Fibroblast of mammary gland (primary cell): ENCODE measurements around the gene RUVBL1.

Source experiments
- DNase-seq: peaks from one replicate; pipeline ENCODE4 v3.0.0-alpha.2; 2010; ENCODE audit warnings: low read depth
- H3K4me3 ChIP-seq: 2 replicates; pipeline ENCODE4 v1.5.1; 2011; ENCODE audit warnings: low read depth, mild to moderate bottlenecking, low read length, moderate library complexity; ENCODE audit not compliant: control insufficient read depth
- CTCF ChIP-seq: conservative IDR thresholded peaks from 2 replicates; pipeline ENCODE4 v1.5.1; 2011; ENCODE audit warnings: low read depth, low read length, inconsistent platforms; ENCODE audit not compliant: control insufficient read depth, insufficient read depth

Gene RUVBL1

GRCh38 chr3:128152419-128153155, 29.0 kb upstream of the RUVBL1 start:
- TF ChIP-seq CTCF = no peak
- peak overlapping the region; percentile 68 for H3K4me3 ChIP-seq
- DNase-seq = peak; percentile 77

GRCh38 chr3:128151758-128152274, 28.2 kb upstream of the RUVBL1 start:
- no peak for DNase-seq
- TF ChIP-seq CTCF = no peak

GRCh38 chr3:128149650-128150049, 26.0 kb upstream of the RUVBL1 start:
- no peak for DNase-seq
- no peak for TF ChIP-seq CTCF

More at GRCh38 chr3:128151758-128152274, 28.2 kb upstream of the RUVBL1 start:
- no peak overlapping the region for H3K4me3 ChIP-seq

GRCh38 chr3:128146201-128146600, 22.6 kb upstream of the RUVBL1 start:
- TF ChIP-seq CTCF = no peak
- no peak overlapping the region for H3K4me3 ChIP-seq
- DNase-seq = no peak

More at GRCh38 chr3:128149650-128150049, 26.0 kb upstream of the RUVBL1 start:
- no peak overlapping the region for H3K4me3 ChIP-seq

GRCh38 chr3:128145279-128145678, 21.7 kb upstream of the RUVBL1 start:
- DNase-seq = no peak
- TF ChIP-seq CTCF = no peak
- H3K4me3 ChIP-seq = no peak overlapping the region

- no peak overlapping the region for H3K4me3 ChIP-seq
- TF ChIP-seq CTCF = no peak
- DNase-seq = no peak
These were observed 21.0 kb upstream of the RUVBL1 start for GRCh38 chr3:128144512-128145187.
